Measurements from ENCODE around the gene C1orf216.
"Not testable (repeated sequence)": the region's sequence is repeated elsewhere in the genome, so short reads cannot be mapped to it uniquely, and the experiment has no call there.

DNA sequence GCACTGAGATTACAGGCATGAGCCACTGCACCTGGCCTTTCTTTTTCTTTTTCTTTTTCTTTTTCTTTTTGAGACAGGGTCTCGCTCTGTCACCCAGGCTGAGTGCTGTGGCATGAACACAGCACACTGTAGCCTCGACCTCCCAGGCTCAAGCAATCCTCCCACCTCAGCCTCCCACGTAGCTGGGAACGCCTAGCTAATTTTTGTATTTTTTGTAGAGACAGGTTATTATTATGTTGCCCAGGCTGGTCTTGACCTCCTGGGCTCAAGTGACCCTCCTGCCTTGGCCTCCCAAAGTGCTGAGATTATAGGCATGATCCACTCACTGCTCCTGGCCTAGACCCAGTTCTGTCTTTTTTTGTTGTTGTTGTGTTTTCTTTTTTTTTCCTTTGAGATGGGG is 28.6 kb downstream of the C1orf216 start:
- TF ChIP-seq, protein P1, sequence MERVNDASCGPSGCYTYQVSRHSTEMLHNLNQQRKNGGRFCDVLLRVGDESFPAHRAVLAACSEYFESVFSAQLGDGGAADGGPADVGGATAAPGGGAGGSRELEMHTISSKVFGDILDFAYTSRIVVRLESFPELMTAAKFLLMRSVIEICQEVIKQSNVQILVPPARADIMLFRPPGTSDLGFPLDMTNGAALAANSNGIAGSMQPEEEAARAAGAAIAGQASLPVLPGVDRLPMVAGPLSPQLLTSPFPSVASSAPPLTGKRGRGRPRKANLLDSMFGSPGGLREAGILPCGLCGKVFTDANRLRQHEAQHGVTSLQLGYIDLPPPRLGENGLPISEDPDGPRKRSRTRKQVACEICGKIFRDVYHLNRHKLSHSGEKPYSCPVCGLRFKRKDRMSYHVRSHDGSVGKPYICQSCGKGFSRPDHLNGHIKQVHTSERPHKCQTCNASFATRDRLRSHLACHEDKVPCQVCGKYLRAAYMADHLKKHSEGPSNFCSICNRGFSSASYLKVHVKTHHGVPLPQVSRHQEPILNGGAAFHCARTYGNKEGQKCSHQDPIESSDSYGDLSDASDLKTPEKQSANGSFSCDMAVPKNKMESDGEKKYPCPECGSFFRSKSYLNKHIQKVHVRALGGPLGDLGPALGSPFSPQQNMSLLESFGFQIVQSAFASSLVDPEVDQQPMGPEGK (CRISPR knock-in tag; IDR thresholded peaks at IDR 0.05; ENCODE audit: borderline replicate concordance) = not testable (repeated sequence)
- TF ChIP-seq BACH2 (CRISPR knock-in tag; IDR thresholded peaks at IDR 0.05; ENCODE audit: borderline replicate concordance); RARB (CRISPR knock-in tag; IDR thresholded peaks at IDR 0.05); PPARA (CRISPR knock-in tag; IDR thresholded peaks at IDR 0.05; ENCODE audit: borderline replicate concordance); ZNF70 (CRISPR knock-in tag; IDR thresholded peaks at IDR 0.05); ZNF565 (CRISPR knock-in tag; conservative IDR thresholded peaks at IDR 0.05; ENCODE audit: low read depth): not testable (repeated sequence)
- TF ChIP-seq, protein P2, sequence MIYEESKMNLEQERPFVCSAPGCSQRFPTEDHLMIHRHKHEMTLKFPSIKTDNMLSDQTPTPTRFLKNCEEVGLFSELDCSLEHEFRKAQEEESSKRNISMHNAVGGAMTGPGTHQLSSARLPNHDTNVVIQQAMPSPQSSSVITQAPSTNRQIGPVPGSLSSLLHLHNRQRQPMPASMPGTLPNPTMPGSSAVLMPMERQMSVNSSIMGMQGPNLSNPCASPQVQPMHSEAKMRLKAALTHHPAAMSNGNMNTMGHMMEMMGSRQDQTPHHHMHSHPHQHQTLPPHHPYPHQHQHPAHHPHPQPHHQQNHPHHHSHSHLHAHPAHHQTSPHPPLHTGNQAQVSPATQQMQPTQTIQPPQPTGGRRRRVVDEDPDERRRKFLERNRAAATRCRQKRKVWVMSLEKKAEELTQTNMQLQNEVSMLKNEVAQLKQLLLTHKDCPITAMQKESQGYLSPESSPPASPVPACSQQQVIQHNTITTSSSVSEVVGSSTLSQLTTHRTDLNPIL (CRISPR knock-in tag; IDR thresholded peaks at IDR 0.05; ENCODE audit: low read depth) = not testable (repeated sequence)
- TF ChIP-seq, protein P3, sequence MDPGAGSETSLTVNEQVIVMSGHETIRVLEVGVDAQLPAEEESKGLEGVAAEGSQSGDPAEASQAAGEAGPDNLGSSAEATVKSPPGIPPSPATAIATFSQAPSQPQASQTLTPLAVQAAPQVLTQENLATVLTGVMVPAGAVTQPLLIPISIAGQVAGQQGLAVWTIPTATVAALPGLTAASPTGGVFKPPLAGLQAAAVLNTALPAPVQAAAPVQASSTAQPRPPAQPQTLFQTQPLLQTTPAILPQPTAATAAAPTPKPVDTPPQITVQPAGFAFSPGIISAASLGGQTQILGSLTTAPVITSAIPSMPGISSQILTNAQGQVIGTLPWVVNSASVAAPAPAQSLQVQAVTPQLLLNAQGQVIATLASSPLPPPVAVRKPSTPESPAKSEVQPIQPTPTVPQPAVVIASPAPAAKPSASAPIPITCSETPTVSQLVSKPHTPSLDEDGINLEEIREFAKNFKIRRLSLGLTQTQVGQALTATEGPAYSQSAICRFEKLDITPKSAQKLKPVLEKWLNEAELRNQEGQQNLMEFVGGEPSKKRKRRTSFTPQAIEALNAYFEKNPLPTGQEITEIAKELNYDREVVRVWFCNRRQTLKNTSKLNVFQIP (CRISPR knock-in tag; IDR thresholded peaks at IDR 0.05; ENCODE audit: borderline replicate concordance, low read depth) = not testable (repeated sequence)

Measured in SK-N-SH treated with all-trans-retinoic acid at 6 μM for 48 hours (cell line).